Endodermal cell (in vitro differentiated cells): ENCODE results near the gene MBOAT7. TPM values are rescaled to one million over a fixed set of nuclear protein-coding genes. Genes with fewer than 3 reads are reported as not detected.

Experiments
- DNase-seq: peaks from one replicate; pipeline ENCODE4 v3.0.0-alpha.2; 2017
- H3K27ac ChIP-seq: 2 replicates; pipeline ENCODE4 v1.5.1; 2013; ENCODE audit warnings: mild to moderate bottlenecking, low read depth, low read length, moderate library complexity
- H3K27me3 ChIP-seq: 2 replicates; pipeline ENCODE4 v1.6.1; 2013; ENCODE audit warnings: mild to moderate bottlenecking, low read length, moderate library complexity; ENCODE audit not compliant: insufficient read depth, control insufficient read depth, poor library complexity, severe bottlenecking
- H3K36me3 ChIP-seq: 2 replicates; pipeline ENCODE4 v1.7.0; 2013; ENCODE audit warnings: mild to moderate bottlenecking, low read length, moderate library complexity; ENCODE audit not compliant: control insufficient read depth, insufficient read depth
- H3K4me1 ChIP-seq: one replicate; pipeline ENCODE4 v1.7.0; 2013; ENCODE audit warnings: low read length; ENCODE audit not compliant: control insufficient read depth, insufficient read depth
- H3K4me3 ChIP-seq: 2 replicates; pipeline ENCODE4 v1.5.1; 2013; ENCODE audit warnings: mild to moderate bottlenecking, low read length, moderate library complexity
- H3K9ac ChIP-seq: 2 replicates; pipeline ENCODE4 v1.6.1; 2013; ENCODE audit warnings: mild to moderate bottlenecking, low read length, moderate library complexity; ENCODE audit not compliant: poor library complexity, severe bottlenecking; ENCODE audit errors: extremely low read depth
- H3K9me3 ChIP-seq: 2 replicates; pipeline ENCODE4 v1.6.1; 2013; ENCODE audit warnings: mild to moderate bottlenecking, low read length, moderate library complexity; ENCODE audit not compliant: control insufficient read depth
- H3K27ac Mint-ChIP-seq: 2 replicates; pipeline ENCODE4 v1.8.0; 2020; ENCODE audit warnings: mixed read lengths
- H3K27me3 Mint-ChIP-seq: 2 replicates; pipeline ENCODE4 v1.8.0; 2021; ENCODE audit warnings: mild to moderate bottlenecking, mixed read lengths; ENCODE audit not compliant: insufficient read depth
- H3K36me3 Mint-ChIP-seq: 2 replicates; pipeline ENCODE4 v1.8.0; 2020; ENCODE audit warnings: low read depth, mixed read lengths
- H3K4me1 Mint-ChIP-seq: 2 replicates; pipeline ENCODE4 v1.8.0; 2020; ENCODE audit warnings: mixed read lengths
- H3K4me3 Mint-ChIP-seq: 2 replicates; pipeline ENCODE4 v1.8.0; 2020; ENCODE audit warnings: mild to moderate bottlenecking, moderate library complexity, mixed read lengths
- H3K9me3 Mint-ChIP-seq: 2 replicates; pipeline ENCODE4 v1.8.0; 2020; ENCODE audit warnings: mild to moderate bottlenecking, mixed read lengths
- CTCF ChIP-seq: fragments of 200-600 bp; sonication (generic); conservative IDR thresholded peaks from 2 replicates; pipeline ENCODE4 v1.5.0; 2021; ENCODE audit warnings: antibody characterized with exemption, mild to moderate bottlenecking
- WGBS, 2 experiments: methylation state at CpG; one replicate each; pipeline versions ENCODE4 v1.1.5 to v1.1.7; 2013; ENCODE audit warnings: missing lambda C conversion rate in 2 of 2, mixed read lengths in 1 of 2; ENCODE audit not compliant: insufficient coverage in 1 of 2, insufficient read length in 1 of 2; 5-methylcytosine and 5-hydroxymethylcytosine counted together
- total RNA-seq, 2 donors: library from RNA; stranded (reverse); fragmentation: NEBNext Ultra II Directional in 1 of 2; extraction: Animal tissue kit (Norgen Biotek cat#: 25700) in 1 of 2; gene quantifications; 2 replicates in 1 of 2; 3 replicates in 1 of 2; pipeline ENCODE4 v1.2.1, GENCODE V29; 2021

MBOAT7 gene
- total RNA-seq, 2 donors from 2014 or later: 126 to 131 TPM

DNA sequence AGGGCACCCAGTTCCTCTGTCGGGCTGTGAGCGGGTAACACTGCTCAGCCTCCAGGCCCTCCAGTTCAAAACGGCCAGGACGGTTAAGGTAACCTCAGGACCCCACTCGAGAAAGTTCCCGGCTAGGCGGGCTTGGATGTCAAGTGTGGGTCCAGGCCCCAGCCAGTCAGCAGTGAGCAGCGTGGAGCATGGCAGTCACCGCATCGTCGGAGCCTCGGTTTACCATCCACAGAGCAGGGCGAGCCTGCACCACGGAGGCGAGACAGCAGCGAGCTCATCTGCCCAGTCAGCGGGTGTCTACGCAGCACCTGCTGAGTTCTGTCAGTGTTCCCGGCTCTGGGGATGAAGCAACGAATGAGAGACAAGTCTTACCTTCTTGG, 59.8 kb downstream of the MBOAT7 start:
- H3K4me1 ChIP-seq: no peaks in the 10 kb centered on the region
- 95% methylated on average over 14 to 20 of the region's 20 CpGs for WGBS, 2 experiments
- no peak for TF ChIP-seq CTCF
- H3K9me3 Mint-ChIP-seq: peaks cover 7% of the 10 kb centered on the region
- H3K9ac ChIP-seq: no peak overlapping the region
- no peaks in the 10 kb centered on the region for H3K4me1 Mint-ChIP-seq
- H3K9me3 ChIP-seq: peaks cover 5% of the 10 kb centered on the region
- H3K36me3 Mint-ChIP-seq: peaks cover 56% of the 10 kb centered on the region
- H3K27ac ChIP-seq: no peak overlapping the region
- H3K27ac Mint-ChIP-seq: no peak overlapping the region
- H3K27me3 Mint-ChIP-seq: no peaks in the 10 kb centered on the region
- no peak for DNase-seq
- H3K4me3 ChIP-seq: no peak overlapping the region
- H3K27me3 ChIP-seq: no peaks in the 10 kb centered on the region
- no peak overlapping the region for H3K4me3 Mint-ChIP-seq
- H3K36me3 ChIP-seq: peaks cover 49% of the 10 kb centered on the region

DNA sequence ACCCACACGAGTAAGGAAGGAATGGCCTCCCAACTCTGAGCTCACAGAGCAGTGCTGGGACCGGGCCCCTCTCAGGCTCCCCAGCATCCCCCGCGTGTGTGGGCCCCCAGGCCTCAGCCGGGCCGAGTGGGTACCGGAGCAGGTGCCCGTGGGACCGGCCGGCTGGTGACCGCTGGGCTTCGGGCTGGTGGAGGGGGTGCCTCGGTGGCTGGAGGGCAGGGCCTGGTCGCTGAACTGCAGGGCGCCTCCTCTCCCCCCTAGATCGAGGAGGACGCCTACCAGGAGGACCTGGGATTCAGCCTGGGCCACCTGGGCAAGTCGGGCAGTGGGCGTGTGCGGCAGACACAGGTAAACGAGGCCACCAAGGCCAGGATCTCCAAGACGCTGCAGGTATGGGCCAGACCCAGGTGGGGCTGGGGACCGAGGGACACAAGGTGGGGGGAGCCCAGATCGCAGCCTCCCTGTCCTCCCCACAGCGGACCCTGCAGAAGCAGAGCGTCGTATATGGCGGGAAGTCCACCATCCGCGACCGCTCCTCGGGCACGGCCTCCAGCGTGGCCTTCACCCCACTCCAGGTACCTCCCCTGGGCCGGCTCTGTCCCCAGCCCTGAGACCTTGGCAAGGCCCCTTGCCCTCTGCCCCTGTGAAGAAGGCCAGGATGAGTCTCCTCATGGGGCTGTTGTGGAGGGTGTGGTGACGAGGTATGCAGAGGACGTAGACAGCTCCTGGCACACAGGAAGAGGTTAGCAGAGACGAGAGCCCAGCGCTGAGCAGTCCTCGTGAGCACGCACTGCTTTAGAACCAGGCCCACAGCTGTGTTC, 60.4 kb downstream of the MBOAT7 start:
- Histone ChIP-seq H3K27ac (no peak overlapping the region), H3K4me1 (no peaks in the 10 kb centered on the region), H3K36me3 (peaks cover 51% of the 10 kb centered on the region), H3K9ac (no peak overlapping the region), H3K9me3 (peaks cover 5% of the 10 kb centered on the region), H3K4me3 (no peak overlapping the region), H3K27me3 (no peaks in the 10 kb centered on the region)
- Mint-ChIP-seq H3K4me3 (no peak overlapping the region), H3K4me1 (no peaks in the 10 kb centered on the region), H3K36me3 (peaks cover 56% of the 10 kb centered on the region), H3K9me3 (peaks cover 2% of the 10 kb centered on the region), H3K27ac (no peak overlapping the region), H3K27me3 (no peaks in the 10 kb centered on the region)
- no peak for TF ChIP-seq CTCF
- 96 to 99% methylated on average over 16 to 41 of the region's 41 CpGs for WGBS, 2 experiments
- no peak for DNase-seq

DNA sequence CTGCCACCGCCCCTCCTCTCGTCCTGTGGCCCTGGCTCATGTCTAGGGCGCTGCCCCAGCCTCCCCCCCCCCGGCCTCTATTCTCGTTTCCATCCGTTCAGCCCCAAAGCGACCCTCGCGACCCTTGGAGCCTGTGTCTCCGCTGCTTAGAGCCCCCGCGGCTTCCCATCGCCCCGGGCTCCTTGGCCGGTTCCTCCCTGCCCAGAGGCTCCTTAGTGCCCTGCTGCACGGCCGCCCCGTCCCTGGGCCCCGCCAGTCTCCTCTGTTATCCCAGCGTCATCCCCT, 61.0 kb downstream of the MBOAT7 start:
- Mint-ChIP-seq H3K36me3 (peaks cover 62% of the 10 kb centered on the region), H3K27ac (no peak overlapping the region), H3K4me1 (no peaks in the 10 kb centered on the region), H3K27me3 (no peaks in the 10 kb centered on the region), H3K4me3 (no peak overlapping the region), H3K9me3 (no peaks in the 10 kb centered on the region)
- Histone ChIP-seq H3K36me3 (peaks cover 51% of the 10 kb centered on the region), H3K9me3 (peaks cover under 1% of the 10 kb centered on the region), H3K4me3 (no peak overlapping the region), H3K4me1 (no peaks in the 10 kb centered on the region), H3K27ac (no peak overlapping the region), H3K27me3 (no peaks in the 10 kb centered on the region), H3K9ac (no peak overlapping the region)
- 91 to 94% methylated on average over 7 to 20 of the region's 20 CpGs for WGBS, 2 experiments
- no peak for TF ChIP-seq CTCF
- no peak for DNase-seq
